Activated CD4-positive, alpha-beta T cell treated with anti-CD3 and anti-CD28 coated beads for 1 hour (primary cell): ENCODE measurements around the gene TIMM21.

Experiments
- DNase-seq: peaks from one replicate; pipeline ENCODE4 v3.0.0-alpha.2; 2020

Gene TIMM21

DNA sequence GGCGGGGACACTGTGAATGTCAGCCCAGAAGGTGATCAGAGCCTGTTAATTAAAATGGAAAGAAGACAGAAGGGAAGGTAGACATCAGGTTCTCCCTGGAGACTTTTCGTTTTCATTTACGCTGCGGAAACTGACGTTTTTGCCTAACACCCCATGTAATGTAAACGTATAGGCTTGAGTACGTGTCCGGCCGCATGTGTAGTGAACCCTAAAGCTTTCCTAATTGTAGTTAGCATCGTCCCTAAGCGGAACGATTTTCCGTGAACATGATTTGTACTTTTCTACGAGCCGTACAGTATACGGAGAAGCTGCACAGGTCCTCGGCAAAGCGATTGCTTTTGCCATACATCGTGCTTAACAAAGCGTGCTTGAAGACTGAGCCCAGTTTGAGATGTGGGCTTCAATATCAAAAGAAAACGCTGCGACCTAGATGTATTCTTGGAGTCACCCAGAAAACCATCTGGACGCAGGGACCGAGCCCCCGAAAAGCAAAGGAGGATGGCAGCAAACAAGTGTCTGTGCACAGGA is 284 bp downstream of the TIMM21 start:
- DNase-seq = no peak

GRCh38 chr18:74149878-74150277 is 1.6 kb downstream of the TIMM21 start:
- no peak for DNase-seq

DNA sequence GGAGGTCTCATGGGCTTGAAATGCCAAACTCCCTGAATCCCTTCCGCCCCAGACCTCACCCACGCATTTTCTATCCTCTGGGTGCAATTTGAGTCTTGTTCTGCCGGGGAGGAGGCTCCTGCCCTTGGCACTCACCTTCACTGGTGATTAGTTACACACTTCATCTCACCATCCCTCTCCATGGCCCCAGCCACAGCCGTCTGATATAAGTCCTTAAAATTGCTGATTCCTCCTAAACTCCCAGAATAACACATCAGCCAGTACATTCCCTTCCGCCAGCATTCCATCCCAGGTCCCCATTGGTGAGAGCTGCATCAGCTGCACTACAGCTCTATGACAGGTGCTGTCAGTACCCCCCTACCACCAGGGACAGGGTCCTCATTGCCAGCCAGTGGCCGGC is 3.9 kb downstream of the TIMM21 start:
- DNase-seq = no peak

DNA sequence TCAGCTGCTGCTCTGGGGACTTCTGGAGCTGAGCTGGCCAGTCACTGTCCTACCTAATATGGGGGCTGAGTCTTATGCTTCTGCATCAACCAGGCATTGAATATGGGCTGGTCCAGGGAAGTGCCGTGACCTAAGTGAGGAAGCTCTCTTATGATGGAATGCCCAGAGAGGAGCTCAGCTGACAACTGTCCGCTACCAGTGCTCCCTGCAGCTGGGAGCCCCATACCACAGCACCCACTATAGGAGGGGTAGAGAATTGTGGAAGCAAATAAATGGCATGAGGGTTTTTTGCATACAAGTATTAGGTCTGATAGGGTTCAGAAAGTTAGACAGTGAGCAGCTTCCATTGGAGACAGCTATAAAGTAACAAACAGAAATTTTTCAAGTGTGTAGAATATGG is 4.5 kb downstream of the TIMM21 start:
- DNase-seq = no peak

DNA sequence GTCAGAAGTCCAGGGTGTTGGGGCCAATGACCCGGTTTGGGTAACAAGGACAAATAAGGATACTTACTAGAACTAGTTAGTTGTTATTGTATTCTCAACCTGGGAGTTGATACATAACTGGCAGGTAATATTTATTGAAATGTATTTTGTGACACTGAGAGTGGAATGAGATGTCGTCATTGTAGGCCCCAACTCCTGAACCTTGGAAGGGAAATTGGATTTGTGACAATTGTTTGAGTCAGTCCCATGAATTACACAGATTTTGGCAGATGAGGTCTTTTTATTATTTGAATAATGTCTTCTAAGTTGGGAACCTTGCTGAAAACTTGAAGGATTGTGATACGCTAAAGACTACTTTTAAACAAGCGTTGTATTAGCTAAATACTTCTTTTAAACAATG is 5.1 kb downstream of the TIMM21 start:
- DNase-seq = no peak

GRCh38 chr18:74153793-74154192 is 5.5 kb downstream of the TIMM21 start:
- no peak for DNase-seq

- no peak for DNase-seq
These were observed 6.4 kb downstream of the TIMM21 start for GRCh38 chr18:74154716-74155115.

GRCh38 chr18:74155276-74155675 is 7.0 kb downstream of the TIMM21 start:
- no peak for DNase-seq

DNA sequence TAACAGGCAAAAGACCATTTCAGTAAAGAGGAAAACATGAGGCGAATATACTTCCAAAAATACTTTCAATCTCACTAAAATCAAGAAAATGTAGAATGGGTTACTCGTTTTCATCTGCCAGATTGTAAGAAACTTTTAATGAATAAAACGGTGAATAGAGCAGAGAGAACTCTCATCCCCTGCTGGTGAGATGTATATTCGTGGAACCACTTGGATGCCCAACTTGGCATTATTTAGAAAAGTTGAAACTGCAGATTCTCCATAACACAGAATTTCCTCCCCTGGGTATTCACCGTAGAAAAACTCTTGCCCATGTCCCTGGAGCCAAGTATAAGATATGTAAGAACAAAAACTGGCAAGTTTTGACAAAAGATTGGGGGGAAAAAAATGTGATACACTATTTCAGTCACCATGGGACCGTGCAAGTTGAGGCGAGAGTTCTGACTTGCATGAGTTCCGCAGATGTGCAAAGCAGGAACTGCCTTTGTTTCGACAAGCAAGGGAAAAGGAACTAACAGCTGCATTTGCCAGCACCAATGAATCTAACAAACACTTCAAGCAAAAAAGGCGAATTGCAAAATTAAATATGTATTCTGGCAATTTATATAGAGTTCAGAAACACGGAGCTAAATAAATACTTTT is 14.8 kb downstream of the TIMM21 start:
- DNase-seq = no peak

- DNase-seq = no peak
These were observed 18.1 kb downstream of the TIMM21 start for GRCh38 chr18:74166386-74166785.

GRCh38 chr18:74171910-74172606 is 23.7 kb downstream of the TIMM21 start:
- DNase-seq = no peak

- DNase-seq = no peak
These were observed 24.5 kb downstream of the TIMM21 start for GRCh38 chr18:74172697-74173433.

DNA sequence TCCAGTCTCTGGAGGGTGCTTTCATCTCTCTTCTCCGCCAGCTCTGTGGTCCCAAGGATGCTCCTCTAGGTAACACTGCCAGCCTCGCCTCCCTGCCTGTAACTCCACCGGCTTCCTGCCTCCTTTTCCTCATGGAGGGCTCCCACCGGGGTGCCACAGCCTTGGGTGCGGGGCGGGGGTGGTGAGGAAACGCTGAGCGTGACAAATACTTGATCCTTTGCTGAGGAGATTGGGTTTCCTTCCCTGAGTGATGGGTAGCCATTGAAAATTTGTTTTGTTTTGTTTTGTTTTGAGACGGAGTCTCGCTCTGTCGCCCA is 25.1 kb downstream of the TIMM21 start:
- DNase-seq = no peak

- no peak for DNase-seq
These were observed 27.3 kb downstream of the TIMM21 start for GRCh38 chr18:74175658-74176057.

GRCh38 chr18:74178884-74179283 is 30.6 kb downstream of the TIMM21 start:
- no peak for DNase-seq

DNA sequence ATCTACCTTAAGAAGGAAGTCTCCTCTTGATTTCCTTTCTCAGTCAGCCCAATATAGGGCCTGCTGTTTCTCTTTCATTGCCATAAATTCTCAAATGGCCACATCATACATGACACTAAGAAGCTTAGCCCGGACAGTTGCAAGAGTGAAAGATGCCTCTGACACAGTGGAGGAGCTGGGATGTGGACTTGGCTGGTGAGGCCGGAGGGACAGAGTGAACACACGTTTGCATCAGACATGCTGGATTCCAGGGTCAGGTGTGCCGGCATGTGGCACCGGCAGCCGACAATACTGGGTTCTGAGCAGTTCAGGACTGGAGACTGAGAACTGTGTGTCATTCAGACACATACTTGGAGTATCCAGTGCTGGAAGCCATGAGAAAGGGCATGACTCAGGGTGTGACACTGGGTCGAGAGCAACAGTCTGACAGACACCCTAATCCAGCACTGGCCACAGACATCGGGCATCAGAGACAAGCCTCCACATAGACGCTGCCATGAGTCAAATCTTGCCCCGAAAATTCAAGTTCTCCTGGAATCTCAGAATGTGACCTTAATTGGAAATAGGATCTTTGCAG is 31.4 kb downstream of the TIMM21 start:
- DNase-seq = no peak

- no peak for DNase-seq
These were observed 34.0 kb downstream of the TIMM21 start for GRCh38 chr18:74182335-74182734.

DNA sequence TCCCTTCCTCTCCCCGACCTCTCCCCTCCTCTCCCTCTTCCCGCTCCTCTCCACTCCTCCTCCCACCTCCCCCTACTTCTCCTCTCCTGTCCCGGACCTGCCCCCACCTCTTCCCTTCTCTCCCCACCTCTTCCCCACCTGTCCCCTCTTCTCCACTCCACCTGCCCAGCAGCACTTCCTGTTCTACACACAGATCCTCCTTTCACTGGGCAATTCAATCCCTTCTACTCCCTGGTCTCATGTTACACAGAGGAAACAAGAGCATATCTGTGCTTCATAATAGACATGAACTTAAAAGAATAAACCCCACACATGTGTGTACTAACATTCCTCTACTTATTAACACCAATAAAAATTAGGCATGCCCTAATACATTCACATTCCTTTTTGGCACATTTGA is 34.8 kb downstream of the TIMM21 start:
- DNase-seq = no peak

GRCh38 chr18:74184875-74185274 is 36.6 kb downstream of the TIMM21 start:
- no peak for DNase-seq

GRCh38 chr18:74185860-74186259 is 37.5 kb downstream of the TIMM21 start:
- DNase-seq = no peak

GRCh38 chr18:74186661-74187060 is 38.3 kb downstream of the TIMM21 start:
- no peak for DNase-seq

GRCh38 chr18:74190086-74190485 is 41.8 kb downstream of the TIMM21 start:
- no peak for DNase-seq

DNA sequence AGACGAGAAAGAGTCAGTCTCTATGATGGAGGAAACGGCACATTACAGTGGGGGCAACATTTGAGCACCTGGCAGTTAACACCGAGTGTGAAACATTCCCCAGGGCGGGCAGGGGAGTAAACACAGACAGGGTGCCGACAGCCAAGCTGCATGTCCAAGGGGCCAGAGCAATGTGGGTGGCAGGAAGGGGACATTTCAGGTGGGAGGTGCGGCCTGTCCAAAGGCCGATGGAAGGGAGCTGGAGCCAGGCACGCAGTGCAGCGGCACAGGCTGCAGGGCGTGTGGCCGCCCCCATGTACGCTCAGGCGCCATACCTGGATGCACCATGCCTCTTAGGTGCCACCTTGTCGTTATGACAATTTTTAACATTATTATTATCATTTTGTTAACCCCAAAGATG is 43.3 kb downstream of the TIMM21 start:
- DNase-seq = no peak

GRCh38 chr18:74194691-74195090 is 46.4 kb downstream of the TIMM21 start:
- no peak for DNase-seq
